Stimulated activated naive B cell treated with anti-CD40 and anti-IgM and Interleukin-4, amounts not matched to agents 10 μg/mL and 1 μg/mL and 100 μg/mL, for 72 hours (primary cell): ENCODE results near the gene NFRKB.

Experiments
- ATAC-seq, 2 donors: fragments of 150-1000 bp; cut with Tn5 transposase; replicated peaks; 2 replicates each; pipeline ENCODE4 v1.10.0; 2021; ENCODE audit warnings: moderate library complexity in 1 of 2
- DNase-seq: peaks from one replicate; pipeline ENCODE4 v3.0.0; 2021
- H3K27ac Mint-ChIP-seq: one replicate; pipeline ENCODE4 v1.8.0; 2022; ENCODE audit warnings: mild to moderate bottlenecking, mixed read lengths
- H3K27me3 Mint-ChIP-seq, 2 donors: one replicate each; pipeline ENCODE4 v1.8.0; 2022; ENCODE audit warnings: mixed read lengths in 2 of 2
- H3K36me3 Mint-ChIP-seq, 2 donors: one replicate each; pipeline ENCODE4 v1.8.0; 2022; ENCODE audit warnings: mixed read lengths in 2 of 2, mild to moderate bottlenecking in 1 of 2
- H3K4me1 Mint-ChIP-seq, 2 donors: one replicate each; pipeline ENCODE4 v1.8.0; 2022; ENCODE audit warnings: mixed read lengths in 2 of 2, mild to moderate bottlenecking in 1 of 2
- H3K4me3 Mint-ChIP-seq, 2 donors: one replicate each; pipeline ENCODE4 v1.8.0; 2022; ENCODE audit warnings: mild to moderate bottlenecking in 2 of 2, mixed read lengths in 2 of 2, moderate library complexity in 1 of 2
- H3K9me3 Mint-ChIP-seq, 2 donors: one replicate each; pipeline ENCODE4 v1.8.0; 2022; ENCODE audit warnings: mixed read lengths in 2 of 2, mild to moderate bottlenecking in 1 of 2

NFRKB gene

DNA sequence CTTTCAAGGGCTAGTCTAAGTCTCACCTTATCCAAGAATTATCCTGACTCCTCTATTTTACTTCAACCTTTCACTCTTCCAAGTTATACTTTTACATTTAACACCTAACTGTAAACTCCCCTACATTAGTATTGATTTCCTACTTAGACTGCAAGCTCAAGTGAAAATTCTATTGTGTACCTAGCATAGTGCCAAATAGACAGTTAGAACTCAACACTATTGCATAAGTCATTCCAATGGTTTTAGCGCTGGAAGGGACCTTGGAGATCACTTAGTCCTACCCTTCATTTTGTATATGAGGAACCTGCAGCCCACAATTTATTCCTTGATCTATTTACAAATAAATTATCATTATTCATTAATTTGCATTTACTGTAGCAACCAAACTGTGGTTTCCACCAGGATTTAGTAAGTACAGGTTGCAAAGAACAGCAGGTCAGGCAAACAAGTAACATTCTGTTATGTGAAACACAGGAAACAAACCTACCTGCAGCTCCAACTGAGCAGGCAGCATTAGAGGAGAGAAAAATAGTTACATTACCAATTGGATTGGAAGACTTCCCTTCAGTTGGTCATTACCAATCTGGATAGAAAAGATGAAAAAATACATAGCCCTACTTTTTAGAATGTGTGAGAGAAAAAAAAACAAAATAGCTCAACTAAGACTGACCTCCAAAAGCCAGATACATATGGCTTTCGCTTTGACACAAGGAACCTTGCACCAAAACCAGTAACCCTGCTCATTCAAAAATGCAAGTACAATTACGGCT, 33.7 kb upstream of the NFRKB start:
- DNase-seq, result no peak
- H3K4me1 Mint-ChIP-seq, result no peaks in the 10 kb centered on the region

DNA sequence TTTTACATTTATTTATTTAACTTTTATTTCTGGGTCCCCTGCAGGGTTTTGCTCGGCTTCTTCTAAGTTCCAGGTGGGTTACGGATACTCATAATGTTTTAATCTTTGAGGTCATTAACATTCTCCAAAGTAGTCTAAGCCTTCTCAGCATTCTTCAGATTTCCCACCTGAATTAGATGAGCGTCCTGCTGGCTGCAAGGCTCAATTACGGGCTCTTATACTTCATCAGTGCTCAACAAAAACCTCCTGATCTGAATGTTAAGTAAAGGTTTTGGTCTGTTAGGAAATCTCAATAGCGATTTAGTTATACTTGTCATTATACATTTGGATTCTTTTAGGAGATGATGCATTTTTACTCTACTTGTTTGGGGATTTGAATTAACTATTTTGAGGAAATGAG, 27.3 kb upstream of the NFRKB start:
- ATAC-seq, result no peak
- H3K36me3 Mint-ChIP-seq, result peaks cover 36 to 62% of the 10 kb centered on the region in 2 donors
- no peak overlapping the region for H3K27ac Mint-ChIP-seq

More for the DNA sequence above, 33.7 kb upstream of the NFRKB start:
- Mint-ChIP-seq H3K27me3 (no peaks in the 10 kb centered on the region), H3K36me3 (peaks cover 36 to 63% of the 10 kb centered on the region in 2 donors), H3K27ac (no peak overlapping the region), H3K9me3 (no peaks in the 10 kb centered on the region), H3K4me3 (no peak overlapping the region)
- ATAC-seq, result no peak

DNA sequence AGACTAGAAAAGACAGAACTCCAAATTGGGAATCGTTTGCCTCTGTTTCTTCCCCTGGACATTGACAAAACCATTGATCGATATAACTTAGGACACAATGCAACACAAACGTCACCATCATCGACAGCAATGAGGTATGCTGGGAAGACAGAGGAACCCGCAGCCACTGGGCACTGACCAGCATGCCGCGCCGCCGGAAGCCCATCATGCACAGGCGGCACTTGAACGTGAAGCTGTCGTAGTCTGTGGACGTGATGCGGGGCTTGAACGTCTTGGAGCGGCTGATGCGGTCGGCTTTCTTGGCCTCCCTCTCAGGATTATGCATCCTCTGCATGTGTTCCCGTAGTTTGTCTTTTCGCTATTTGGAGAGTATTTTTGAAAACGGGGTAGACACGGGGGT, 23.0 kb upstream of the NFRKB start:
- Mint-ChIP-seq H3K36me3 (peaks cover 26 to 63% of the 10 kb centered on the region in 2 donors), H3K27me3 (no peaks in the 10 kb centered on the region), H3K27ac (no peak overlapping the region), H3K4me3 (no peak overlapping the region), H3K4me1 (peaks cover 2 to 5% of the 10 kb centered on the region in 2 donors), H3K9me3 (no peaks in the 10 kb centered on the region)
- no peak for DNase-seq
- ATAC-seq, result no peak

More for the DNA sequence above, 27.3 kb upstream of the NFRKB start:
- no peaks in the 10 kb centered on the region for H3K27me3 Mint-ChIP-seq
- H3K4me1 Mint-ChIP-seq, result peaks cover 4 to 9% of the 10 kb centered on the region in 2 donors
- no peak for DNase-seq
- no peaks in the 10 kb centered on the region for H3K9me3 Mint-ChIP-seq
- no peak overlapping the region for H3K4me3 Mint-ChIP-seq

DNA sequence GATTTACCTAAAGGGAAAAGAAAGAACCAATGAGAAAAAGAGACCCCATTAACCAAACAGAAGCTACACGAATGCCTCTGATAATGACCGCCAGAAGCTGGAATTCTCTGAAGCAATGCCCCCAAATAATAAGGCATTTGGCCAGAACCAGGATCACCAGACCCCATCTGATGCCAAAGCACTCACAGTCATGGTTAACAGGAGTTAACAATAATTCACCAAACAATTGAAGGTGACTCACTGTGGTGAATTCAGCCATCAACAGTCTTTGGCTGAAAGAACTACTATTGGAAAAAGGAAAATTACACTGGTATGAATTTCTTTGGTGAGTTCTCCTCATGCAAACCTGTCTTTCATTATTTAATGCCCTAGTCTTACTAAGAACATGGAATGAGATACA, 21.9 kb upstream of the NFRKB start:
- Mint-ChIP-seq H3K9me3 (no peaks in the 10 kb centered on the region), H3K27me3 (no peaks in the 10 kb centered on the region), H3K4me1 (no peaks in the 10 kb centered on the region), H3K36me3 (peaks cover 22 to 60% of the 10 kb centered on the region in 2 donors), H3K4me3 (no peak overlapping the region), H3K27ac (no peak overlapping the region)
- ATAC-seq (no peak), DNase-seq (no peak)

DNA sequence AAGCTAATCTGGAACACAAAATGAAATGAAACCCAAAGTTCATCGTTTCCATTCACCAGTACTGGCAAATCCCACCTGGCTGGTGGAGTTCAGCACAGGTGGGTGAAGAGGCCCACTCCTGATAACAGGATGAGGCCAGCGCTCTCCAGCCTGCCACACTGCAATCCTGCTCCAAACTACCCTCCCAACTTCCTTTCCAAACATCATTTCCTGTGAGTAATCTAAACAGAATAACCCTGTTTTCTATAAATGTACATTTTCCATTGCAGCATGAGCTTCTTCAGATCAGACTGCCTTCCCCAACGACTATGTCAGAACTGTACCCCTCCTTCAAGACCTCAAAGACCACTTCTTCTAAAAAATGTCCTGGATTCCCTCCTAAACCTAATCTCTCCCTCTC, 15.9 kb upstream of the NFRKB start:
- peaks cover 25 to 54% of the 10 kb centered on the region in 2 donors for H3K36me3 Mint-ChIP-seq
- H3K9me3 Mint-ChIP-seq, result no peaks in the 10 kb centered on the region
- no peak overlapping the region for H3K4me3 Mint-ChIP-seq
- no peaks in the 10 kb centered on the region for H3K27me3 Mint-ChIP-seq
- no peak overlapping the region for H3K27ac Mint-ChIP-seq
- H3K4me1 Mint-ChIP-seq, result peaks cover 3 to 6% of the 10 kb centered on the region in 2 donors
- ATAC-seq, result no peak
- DNase-seq, result no peak

DNA sequence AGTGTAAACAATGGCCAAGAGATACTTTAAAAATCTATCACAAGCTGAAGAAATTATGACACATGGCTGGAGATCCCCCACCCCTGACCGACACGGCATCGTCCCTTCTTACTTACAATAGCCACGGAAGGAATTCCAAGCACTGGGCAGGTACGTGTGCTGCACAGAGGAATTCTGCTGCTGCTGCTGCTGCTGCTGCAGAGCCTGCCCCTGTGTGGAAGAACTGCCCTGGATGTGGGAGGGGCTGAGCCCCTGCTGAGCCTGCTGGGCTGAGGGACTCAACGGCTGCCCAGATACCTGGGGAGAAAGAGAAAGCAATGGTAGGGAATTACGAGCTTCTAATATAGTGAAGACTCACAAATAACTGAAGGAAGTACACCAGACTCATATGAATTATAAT, 15.0 kb upstream of the NFRKB start:
- ATAC-seq (no peak), DNase-seq (no peak)
- H3K4me3 Mint-ChIP-seq, result no peak overlapping the region
- H3K27ac Mint-ChIP-seq, result no peak overlapping the region
- H3K36me3 Mint-ChIP-seq, result peaks cover 29 to 57% of the 10 kb centered on the region in 2 donors
- H3K27me3 Mint-ChIP-seq, result no peaks in the 10 kb centered on the region
- H3K9me3 Mint-ChIP-seq, result no peaks in the 10 kb centered on the region
- peaks cover 3 to 6% of the 10 kb centered on the region in 2 donors for H3K4me1 Mint-ChIP-seq

DNA sequence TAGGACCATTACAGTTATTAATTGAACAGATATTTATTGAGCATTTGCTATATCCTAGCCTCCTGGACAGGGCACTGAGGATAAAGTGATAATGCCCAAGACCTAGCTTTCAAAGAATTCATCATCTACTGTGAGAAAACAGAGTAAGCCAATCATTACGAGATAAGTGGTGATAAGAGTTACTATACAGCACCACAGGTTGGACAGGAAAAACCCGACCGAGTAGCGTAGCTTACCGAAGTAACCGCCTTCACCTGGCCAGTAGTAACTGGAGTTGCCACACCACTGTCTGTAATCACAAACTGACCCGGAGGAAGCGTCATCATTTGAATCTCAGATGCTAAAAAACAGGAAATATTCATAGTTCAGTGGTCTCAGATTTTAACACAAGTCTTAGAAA, 10.0 kb upstream of the NFRKB start:
- H3K4me3 Mint-ChIP-seq, result no peak overlapping the region
- H3K27ac Mint-ChIP-seq, result no peak overlapping the region
- DNase-seq (no peak), ATAC-seq (no peak)
- H3K9me3 Mint-ChIP-seq, result no peaks in the 10 kb centered on the region
- no peaks in the 10 kb centered on the region for H3K27me3 Mint-ChIP-seq
- no peaks in the 10 kb centered on the region for H3K4me1 Mint-ChIP-seq
- H3K36me3 Mint-ChIP-seq, result peaks cover 36 to 59% of the 10 kb centered on the region in 2 donors

DNA sequence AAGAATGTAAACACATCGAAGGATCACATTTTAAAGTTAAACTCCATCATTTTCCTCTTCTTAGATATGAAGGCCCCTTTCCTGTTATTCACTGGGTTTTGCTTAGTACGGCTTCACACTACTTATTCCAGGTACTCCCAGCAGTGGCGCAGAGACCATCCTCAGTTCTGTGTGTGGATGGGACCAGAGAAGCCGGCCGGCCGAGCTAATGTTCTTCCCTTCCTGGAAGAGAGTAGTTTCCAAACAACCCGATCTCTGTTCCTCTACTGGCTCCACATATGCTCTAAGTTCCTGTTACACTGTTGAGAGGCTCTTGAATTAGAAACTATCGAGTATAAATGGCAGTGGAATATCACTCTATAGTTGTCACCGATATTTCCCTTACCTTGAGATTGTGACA, 684 bp upstream of the NFRKB start:
- H3K4me3 Mint-ChIP-seq, result peak overlapping the region; percentile 91 to 92
- no peaks in the 10 kb centered on the region for H3K9me3 Mint-ChIP-seq
- DNase-seq (no peak), ATAC-seq (no peak)
- H3K27me3 Mint-ChIP-seq, result no peaks in the 10 kb centered on the region
- peaks cover 17 to 30% of the 10 kb centered on the region in 2 donors for H3K36me3 Mint-ChIP-seq
- peak overlapping the region; percentile 51 for H3K27ac Mint-ChIP-seq
- H3K4me1 Mint-ChIP-seq, result peaks cover 18 to 33% of the 10 kb centered on the region in 2 donors

DNA sequence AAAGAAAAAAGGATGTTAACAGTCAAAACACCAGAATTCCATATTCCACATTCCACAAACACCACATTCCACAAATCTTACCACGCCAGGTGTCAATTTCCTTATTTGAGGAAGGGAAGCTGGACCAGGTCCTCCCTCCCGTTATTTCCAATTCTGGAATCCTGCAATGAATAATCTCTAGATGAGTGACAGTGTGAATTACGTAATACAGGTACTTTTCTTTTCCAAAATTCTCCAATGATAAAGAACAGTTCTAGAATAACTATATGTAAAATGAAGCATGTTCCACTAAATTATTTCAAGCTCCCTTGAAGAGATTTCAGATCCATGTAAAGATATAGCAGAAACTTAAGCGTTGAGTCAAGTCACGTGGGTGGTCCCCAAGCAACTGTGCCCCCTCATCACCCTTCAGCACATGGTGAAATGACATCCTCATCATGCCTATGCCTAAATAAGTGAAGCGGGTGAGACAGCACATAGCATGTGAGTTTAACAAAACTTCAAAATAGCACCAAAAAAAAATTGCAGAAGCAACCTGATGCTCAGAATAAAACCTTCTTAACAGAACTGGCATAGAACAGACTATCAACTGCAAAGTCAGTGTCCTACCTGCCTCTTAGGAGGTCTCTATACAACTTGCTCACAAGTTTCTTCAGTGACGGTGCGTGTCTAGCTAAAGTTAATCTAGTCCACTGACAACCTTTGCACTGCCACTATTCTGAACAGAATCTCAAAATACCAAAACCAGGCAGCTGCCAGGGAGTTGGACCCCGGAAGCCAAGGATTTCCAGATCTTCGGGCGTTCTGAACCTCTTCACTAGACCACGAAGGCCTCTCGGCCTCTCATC, 876 bp downstream of the NFRKB start:
- DNase-seq (no peak), ATAC-seq (peak in 1 of 2 donors; percentile 16)
- peaks cover 18 to 33% of the 10 kb centered on the region in 2 donors for H3K4me1 Mint-ChIP-seq
- H3K36me3 Mint-ChIP-seq, result peaks cover 22 to 35% of the 10 kb centered on the region in 2 donors
- H3K27ac Mint-ChIP-seq, result peak overlapping the region; percentile 91
- no peaks in the 10 kb centered on the region for H3K27me3 Mint-ChIP-seq
- peak overlapping the region; percentile 91 to 92 for H3K4me3 Mint-ChIP-seq
- H3K9me3 Mint-ChIP-seq, result no peaks in the 10 kb centered on the region

DNA sequence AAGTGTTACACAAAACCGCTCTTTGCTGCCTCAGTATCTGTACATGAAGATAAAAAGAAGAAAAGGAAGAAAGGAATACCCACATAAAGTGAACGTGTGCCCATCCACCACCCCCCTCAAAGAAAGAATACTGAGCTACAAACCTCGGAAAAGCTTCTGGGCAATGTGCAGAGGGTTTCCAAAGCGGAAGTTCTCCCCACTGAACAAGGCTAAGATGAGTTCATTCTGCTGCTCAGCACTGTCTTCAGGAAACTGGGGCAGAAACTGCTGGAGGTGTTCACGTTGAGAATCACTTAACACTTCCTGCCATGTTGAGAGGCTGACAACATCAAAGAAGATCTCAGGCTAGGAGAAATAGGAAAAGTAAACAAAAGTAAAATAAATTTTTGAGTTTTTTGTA, 6.9 kb downstream of the NFRKB start:
- peaks cover 58 to 70% of the 10 kb centered on the region in 2 donors for H3K36me3 Mint-ChIP-seq
- peaks cover 6 to 13% of the 10 kb centered on the region in 2 donors for H3K4me1 Mint-ChIP-seq
- DNase-seq (no peak), ATAC-seq (no peak)
- no peak overlapping the region for H3K27ac Mint-ChIP-seq
- no peaks in the 10 kb centered on the region for H3K9me3 Mint-ChIP-seq
- no peaks in the 10 kb centered on the region for H3K27me3 Mint-ChIP-seq
- no peak overlapping the region for H3K4me3 Mint-ChIP-seq

DNA sequence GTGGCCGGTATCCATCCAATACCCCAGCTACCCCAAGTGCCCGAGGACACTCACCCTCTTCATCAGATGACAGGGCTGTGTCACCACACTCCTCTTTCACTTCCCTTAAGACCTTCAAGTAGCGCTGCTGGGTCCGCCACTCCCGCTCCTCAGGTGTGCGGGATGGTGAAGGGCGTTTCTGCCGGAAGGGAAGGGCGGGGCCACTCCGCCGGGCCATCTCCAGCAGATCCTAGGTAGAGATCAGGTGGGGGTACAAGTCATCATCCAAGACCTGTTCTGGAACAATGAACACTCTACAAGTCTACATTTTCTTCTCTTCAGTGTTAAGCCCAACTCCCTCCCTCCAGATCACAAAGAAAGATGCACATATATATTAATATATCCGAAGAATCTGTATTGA, 10.0 kb downstream of the NFRKB start:
- H3K27ac Mint-ChIP-seq, result no peak overlapping the region
- peaks cover 67 to 77% of the 10 kb centered on the region in 2 donors for H3K36me3 Mint-ChIP-seq
- ATAC-seq (no peak), DNase-seq (no peak)
- peaks cover 0 to 1% of the 10 kb centered on the region in 2 donors for H3K4me1 Mint-ChIP-seq
- H3K9me3 Mint-ChIP-seq, result no peaks in the 10 kb centered on the region
- no peak overlapping the region for H3K4me3 Mint-ChIP-seq
- H3K27me3 Mint-ChIP-seq, result no peaks in the 10 kb centered on the region

DNA sequence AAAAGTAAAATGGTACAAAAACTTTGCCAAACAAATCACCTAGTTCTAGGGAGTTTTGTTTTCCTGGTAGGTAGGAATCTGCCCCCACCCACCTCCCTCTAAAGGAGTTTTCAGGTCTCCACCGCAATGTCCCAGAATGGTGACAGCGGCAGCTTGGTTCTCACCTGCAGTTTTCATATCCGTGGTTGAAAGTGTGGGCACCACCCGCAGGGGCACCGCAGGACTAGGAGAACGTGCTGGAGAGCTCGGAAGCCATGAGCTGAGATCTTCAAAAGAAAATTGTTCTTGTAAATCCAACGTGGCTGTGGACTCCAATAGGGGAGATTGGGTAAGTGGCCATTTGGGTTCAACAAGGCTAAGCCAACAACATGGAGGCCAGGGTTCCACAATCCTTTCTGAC, 10.8 kb downstream of the NFRKB start:
- no peak for ATAC-seq
- no peak overlapping the region for H3K27ac Mint-ChIP-seq
- no peaks in the 10 kb centered on the region for H3K27me3 Mint-ChIP-seq
- H3K9me3 Mint-ChIP-seq, result no peaks in the 10 kb centered on the region
- H3K4me3 Mint-ChIP-seq, result no peak overlapping the region
- H3K36me3 Mint-ChIP-seq, result peaks cover 64 to 74% of the 10 kb centered on the region in 2 donors
- no peak for DNase-seq
- H3K4me1 Mint-ChIP-seq, result peaks cover 0 to 2% of the 10 kb centered on the region in 2 donors

DNA sequence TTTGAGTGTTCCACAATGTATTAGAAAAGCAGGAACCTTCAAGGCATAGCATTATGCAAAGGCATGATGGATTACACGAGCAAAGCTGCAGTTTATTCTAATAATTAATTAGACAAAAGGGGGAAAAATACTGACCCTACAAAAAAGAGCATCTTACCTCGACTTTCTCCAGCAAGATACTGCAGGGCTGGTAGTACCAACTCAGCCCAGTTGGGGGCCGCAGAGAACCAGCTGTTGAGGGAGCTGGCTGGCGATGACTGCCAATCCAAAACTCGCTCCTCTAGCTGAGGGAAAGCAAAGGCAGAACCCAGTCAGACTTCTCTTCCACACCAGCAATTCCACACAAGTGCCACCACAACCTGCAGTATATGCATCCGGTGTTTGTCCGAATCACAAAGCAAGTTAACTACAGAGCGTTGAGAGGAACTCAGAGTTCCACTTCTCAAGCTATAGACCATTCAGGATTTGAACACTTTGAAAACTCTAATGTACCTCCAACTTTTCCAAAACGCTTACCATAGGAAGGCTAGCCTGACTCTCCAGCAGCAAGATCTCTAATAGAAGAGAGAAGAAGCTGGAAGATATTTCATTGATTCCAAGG, 13.7 kb downstream of the NFRKB start:
- no peak for DNase-seq
- H3K27ac Mint-ChIP-seq, result no peak overlapping the region
- no peaks in the 10 kb centered on the region for H3K9me3 Mint-ChIP-seq
- H3K4me3 Mint-ChIP-seq, result no peak overlapping the region
- peaks cover 67 to 77% of the 10 kb centered on the region in 2 donors for H3K36me3 Mint-ChIP-seq
- peaks cover 0 to 2% of the 10 kb centered on the region in 2 donors for H3K4me1 Mint-ChIP-seq
- no peaks in the 10 kb centered on the region for H3K27me3 Mint-ChIP-seq
- peak; percentile 53 to 54 for ATAC-seq

DNA sequence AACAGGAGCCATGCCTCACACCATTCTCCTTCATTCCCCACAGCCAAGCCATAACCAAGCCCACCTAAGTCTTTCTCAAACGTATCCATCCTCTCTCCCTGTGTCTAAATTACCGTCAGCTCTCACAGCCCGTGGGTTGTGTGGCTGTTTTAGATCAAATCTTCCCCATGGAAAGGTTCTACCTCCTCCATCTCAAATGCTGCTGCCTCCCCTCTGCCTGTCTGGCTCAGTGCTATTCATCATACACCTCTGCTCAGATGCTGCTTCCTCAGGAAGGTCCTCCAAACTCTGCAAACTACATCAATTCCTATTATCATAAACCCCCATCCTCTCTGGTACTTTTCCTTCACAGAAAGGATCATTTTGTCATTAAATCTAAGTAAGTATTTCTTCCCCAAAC, 15.1 kb downstream of the NFRKB start:
- Mint-ChIP-seq H3K9me3 (no peaks in the 10 kb centered on the region), H3K36me3 (peaks cover 68 to 75% of the 10 kb centered on the region in 2 donors), H3K27me3 (no peaks in the 10 kb centered on the region), H3K27ac (no peak overlapping the region), H3K4me1 (peaks cover 0 to 2% of the 10 kb centered on the region in 2 donors), H3K4me3 (no peak overlapping the region)
- ATAC-seq, result no peak
- no peak for DNase-seq
